Fibroblast of the conjunctiva (primary cell): ENCODE data around the gene RIMS4.
"Not testable (repeated sequence)": the region's sequence is repeated elsewhere in the genome, so short reads cannot be mapped to it uniquely, and the experiment has no call there.

Experiments
- DNase-seq: peaks from one replicate; pipeline ENCODE4 v3.0.0-alpha.2; 2010; ENCODE audit warnings: low read depth

Gene RIMS4

GRCh38 chr20:44830523-44830922 lies 20.2 kb upstream of the RIMS4 start:
- DNase-seq, result no peak

- no peak for DNase-seq
These were observed 19.3 kb upstream of the RIMS4 start for GRCh38 chr20:44829688-44830087.

- DNase-seq, result no peak
These were observed 18.3 kb upstream of the RIMS4 start for GRCh38 chr20:44828640-44829039.

- no peak for DNase-seq
These were observed 17.1 kb upstream of the RIMS4 start for GRCh38 chr20:44827401-44827800.

GRCh38 chr20:44821576-44821975 lies 11.2 kb upstream of the RIMS4 start:
- not testable (repeated sequence) for DNase-seq

GRCh38 chr20:44819936-44820335 lies 9.6 kb upstream of the RIMS4 start:
- DNase-seq, result no peak

GRCh38 chr20:44817143-44817910 lies 7.0 kb upstream of the RIMS4 start:
- DNase-seq, result no peak

- no peak for DNase-seq
These were observed 4.6 kb upstream of the RIMS4 start for GRCh38 chr20:44814937-44815336.

- DNase-seq, result no peak
These were observed 872 bp upstream of the RIMS4 start for GRCh38 chr20:44811150-44811685.

- DNase-seq, result no peak
These were observed 320 bp downstream of the RIMS4 start for GRCh38 chr20:44810061-44810390.

GRCh38 chr20:44809380-44810060 lies 826 bp downstream of the RIMS4 start:
- DNase-seq, result no peak

- DNase-seq, result no peak
These were observed 2.7 kb downstream of the RIMS4 start for GRCh38 chr20:44807684-44808056.

- DNase-seq, result no peak
These were observed 3.2 kb downstream of the RIMS4 start for GRCh38 chr20:44807051-44807683.

GRCh38 chr20:44805979-44806620 lies 4.2 kb downstream of the RIMS4 start:
- peak; percentile 98 for DNase-seq

GRCh38 chr20:44805335-44805978 lies 4.9 kb downstream of the RIMS4 start:
- no peak for DNase-seq

- no peak for DNase-seq
These were observed 6.9 kb downstream of the RIMS4 start for GRCh38 chr20:44803383-44803941.

GRCh38 chr20:44802702-44803101 lies 7.6 kb downstream of the RIMS4 start:
- no peak for DNase-seq

- no peak for DNase-seq
These were observed 9.8 kb downstream of the RIMS4 start for GRCh38 chr20:44800391-44801046.

GRCh38 chr20:44799691-44800090 lies 10.7 kb downstream of the RIMS4 start:
- no peak for DNase-seq

- no peak for DNase-seq
These were observed 13.4 kb downstream of the RIMS4 start for GRCh38 chr20:44796758-44797457.

- DNase-seq, result no peak
These were observed 14.0 kb downstream of the RIMS4 start for GRCh38 chr20:44796311-44796710.
